GM19372 (cell line): Measurements from ENCODE around the gene NFIA.

Experiments used
- ATAC-seq: cut with Tn5 transposase; IDR thresholded peaks from one replicate; pipeline ENCODE4 v1.9.1; 2021; ENCODE audit warnings: mild to moderate bottlenecking, low read depth, moderate library complexity; ENCODE audit not compliant: unreplicated experiment

The NFIA gene

DNA sequence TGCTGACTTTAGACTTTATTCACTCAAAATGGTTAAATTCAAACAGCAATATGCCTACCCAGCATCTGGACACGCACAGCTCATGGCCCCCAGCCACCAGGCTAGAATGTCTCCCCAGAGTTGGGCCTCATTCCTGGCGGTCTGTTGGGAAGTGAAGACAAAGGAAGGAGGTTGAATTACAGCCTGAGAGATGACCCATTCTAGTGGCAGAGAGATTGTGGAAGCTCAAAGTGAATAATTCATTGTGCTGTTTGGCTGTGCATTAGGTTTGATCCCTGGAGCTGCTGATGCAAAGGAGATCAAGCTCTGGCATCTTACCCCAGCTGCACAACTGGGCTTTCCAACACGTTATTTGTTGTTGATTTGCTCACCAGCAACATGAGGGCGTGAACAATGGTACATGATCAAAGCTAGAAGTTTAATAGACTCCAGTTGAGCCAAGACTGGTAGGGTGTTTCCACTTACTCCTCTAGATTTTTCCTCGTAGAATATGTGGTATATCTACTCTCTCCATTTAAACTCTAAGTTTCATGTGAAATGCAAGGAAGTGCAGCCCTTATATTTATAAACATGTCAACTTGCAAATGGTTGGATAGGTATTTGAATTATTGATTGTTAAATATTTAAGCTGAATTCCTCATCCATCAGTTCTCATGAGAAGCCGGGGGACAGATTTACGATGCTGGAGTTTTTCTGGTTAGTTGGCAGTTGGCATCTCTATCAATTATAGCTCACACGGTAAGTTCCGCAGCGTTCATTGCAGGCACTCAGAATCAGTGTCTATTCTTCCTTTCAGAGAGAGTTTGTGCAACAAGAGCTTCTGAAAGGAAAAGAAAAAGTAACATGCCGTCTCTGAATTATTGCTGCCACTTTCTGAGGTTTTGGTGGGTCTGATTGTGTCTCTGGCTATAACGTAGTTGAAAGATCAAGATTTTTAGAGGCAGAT lies 419.9 kb downstream of the NFIA start:
- no peak for ATAC-seq

DNA sequence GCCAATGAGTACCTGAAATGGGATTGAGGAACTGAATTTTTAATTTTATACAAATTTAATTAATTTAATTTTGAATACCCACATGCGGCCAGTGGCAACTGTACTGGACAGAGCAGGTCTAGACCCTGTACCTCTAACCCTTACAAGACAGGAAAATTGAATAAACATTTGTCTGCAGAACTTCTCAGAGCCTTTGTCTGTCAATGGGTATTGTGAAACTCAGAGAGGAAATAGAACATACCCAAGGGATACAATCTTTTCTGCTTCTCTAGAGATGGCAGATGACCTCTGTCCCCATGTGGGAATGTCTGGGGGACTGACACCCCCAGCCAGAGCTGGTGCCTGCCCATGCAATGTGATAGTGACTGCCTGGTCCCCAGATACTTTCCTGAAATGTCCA lies 421.9 kb downstream of the NFIA start:
- no peak for ATAC-seq

DNA sequence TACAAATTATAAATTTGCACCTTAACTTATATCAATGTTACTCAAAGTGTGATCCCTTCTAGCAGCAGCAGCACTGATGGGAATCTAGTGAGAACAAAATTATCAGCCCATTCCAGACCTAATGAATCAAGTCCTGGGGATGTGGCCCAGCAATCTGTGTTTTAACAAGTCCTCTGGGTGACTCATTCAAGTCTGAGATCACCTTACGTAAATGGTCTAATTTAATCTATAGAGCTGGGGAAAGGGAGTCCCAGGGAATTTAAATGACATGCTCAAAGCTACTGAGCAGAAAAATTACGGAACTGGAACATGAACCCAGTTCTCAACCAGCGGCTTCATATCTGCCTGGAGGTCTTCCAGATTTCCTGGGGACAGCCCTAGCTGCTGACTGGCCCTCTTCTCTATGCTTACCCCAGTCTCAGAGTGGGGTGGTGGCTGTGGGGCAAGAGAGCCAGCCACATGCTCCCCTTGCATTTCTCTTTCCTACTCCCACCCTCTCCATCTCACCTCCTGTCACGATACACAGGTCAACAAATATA lies 422.6 kb downstream of the NFIA start:
- ATAC-seq = no peak

DNA sequence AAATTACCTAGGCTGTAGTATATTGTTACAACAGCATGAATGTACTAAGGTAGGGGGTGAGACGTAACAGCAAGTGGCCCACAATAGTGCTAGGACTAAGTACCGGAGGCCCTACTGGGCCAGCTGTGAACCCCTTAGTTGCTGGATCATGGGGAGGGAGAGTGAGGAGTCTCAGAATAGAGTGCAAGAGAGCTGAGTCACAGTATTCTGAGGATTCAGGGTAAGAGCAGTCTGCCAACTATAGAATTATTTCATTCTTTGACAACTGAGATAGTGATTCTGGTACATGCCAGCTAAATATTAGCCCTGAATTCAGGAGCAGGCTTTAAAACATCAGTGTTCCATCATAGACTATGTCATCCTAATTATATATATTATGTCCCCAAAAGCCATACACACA lies 423.9 kb downstream of the NFIA start:
- no peak for ATAC-seq

DNA sequence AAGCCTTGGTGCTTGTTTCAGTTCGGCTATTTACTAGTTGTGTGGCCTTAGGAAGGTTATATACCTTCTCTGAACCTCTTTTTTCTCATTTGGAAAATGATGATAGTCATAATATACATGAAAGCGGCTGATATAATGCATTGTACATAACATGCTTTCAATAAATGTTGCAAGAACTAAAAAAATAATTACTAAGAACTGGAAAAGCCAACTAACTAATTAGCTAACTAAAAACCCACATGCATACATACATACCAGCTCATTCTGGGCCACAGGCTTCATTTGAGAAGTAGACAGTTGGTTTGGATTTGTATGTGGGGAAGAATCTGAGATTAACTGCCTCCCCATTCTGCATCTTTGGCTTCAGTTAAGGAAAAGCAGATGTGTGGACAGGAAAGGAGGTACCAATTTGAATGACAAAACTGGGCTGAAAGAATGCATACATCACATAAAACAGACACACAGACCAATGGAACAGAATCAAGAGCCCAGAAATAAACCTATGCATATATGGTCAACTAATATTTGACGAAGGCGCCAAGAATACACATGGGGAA lies 424.7 kb downstream of the NFIA start:
- no peak for ATAC-seq
